CD14-positive monocyte (primary cell): Measurements from ENCODE around the gene DENND4A. TPM values are rescaled to one million over a fixed set of nuclear protein-coding genes. Genes with fewer than 3 reads are reported as not detected.
A peak's percentile ranks its signal among the peaks of the same experiment; 100 is the strongest.

Experiments
- DNase-seq, 3 donors: peaks; one replicate each; pipeline ENCODE4 v3.0.0-alpha.2; 2011 to 2022
- H2AFZ ChIP-seq: 2 replicates; pipeline ENCODE4 v1.6.0; 2012; ENCODE audit warnings: mild to moderate bottlenecking, low read depth, low read length, inconsistent platforms; ENCODE audit not compliant: insufficient read depth, poor library complexity, severe bottlenecking
- H3K27ac ChIP-seq, 2 donors: 1 replicate in 1 of 2; 2 replicates in 1 of 2; pipeline ENCODE4 v1.5.1; 2012 to 2013; ENCODE audit warnings: low read length in 2 of 2, control low read depth in 1 of 2, inconsistent platforms in 1 of 2, low read depth in 1 of 2, mild to moderate bottlenecking in 1 of 2
- H3K27me3 ChIP-seq, 2 donors: one replicate each; pipeline versions ENCODE4 v1.6.0 to v1.6.1; 2011 to 2013; ENCODE audit warnings: low read length in 2 of 2; ENCODE audit not compliant: control insufficient read depth in 2 of 2, insufficient read depth in 2 of 2
- H3K36me3 ChIP-seq, 2 donors: replicated peaks in 1 of 2; 1 replicate in 1 of 2; 2 replicates in 1 of 2; pipeline versions ENCODE4 v1.5.1 to v1.6.1; 2012 to 2013; ENCODE audit warnings: low read length in 2 of 2, control low read depth in 1 of 2, inconsistent platforms in 1 of 2, mild to moderate bottlenecking in 1 of 2; ENCODE audit not compliant: insufficient read depth in 2 of 2, control insufficient read depth in 1 of 2
- H3K4me1 ChIP-seq, 2 donors: 1 replicate in 1 of 2; 2 replicates in 1 of 2; pipeline versions ENCODE4 v1.5.1 to v1.6.1; 2012 to 2013; ENCODE audit warnings: low read length in 2 of 2, control low read depth in 1 of 2, inconsistent platforms in 1 of 2, mild to moderate bottlenecking in 1 of 2, moderate library complexity in 1 of 2; ENCODE audit not compliant: insufficient read depth in 2 of 2, control insufficient read depth in 1 of 2
- H3K4me2 ChIP-seq: replicated peaks from 2 replicates; pipeline ENCODE3; 2012; ENCODE audit warnings: low read length, moderate library complexity, mild to moderate bottlenecking; ENCODE audit not compliant: poor library complexity, severe bottlenecking; ENCODE audit errors: extremely low read depth
- H3K4me3 ChIP-seq, 3 experiments: fragments of 200-600 bp in 1 of 3; sonication (generic) in 1 of 3; replicated peaks in 1 of 3; 1 replicate in 2 of 3; 2 replicates in 1 of 3; pipeline ENCODE4 v1.5.1; 2011 to 2013; ENCODE audit warnings: low read length in 3 of 3, mild to moderate bottlenecking in 3 of 3, control low read depth in 2 of 3, low read depth in 2 of 3, inconsistent platforms in 1 of 3, moderate library complexity in 1 of 3
- H3K79me2 ChIP-seq: 2 replicates; pipeline ENCODE4 v1.6.0; 2012; ENCODE audit warnings: mild to moderate bottlenecking, control low read depth, inconsistent platforms, low read length, moderate library complexity; ENCODE audit not compliant: insufficient read depth
- H3K9ac ChIP-seq: 2 replicates; pipeline ENCODE4 v1.6.0; 2017; ENCODE audit warnings: low read length, mild to moderate bottlenecking; ENCODE audit not compliant: insufficient read depth, poor library complexity, severe bottlenecking
- H3K9me3 ChIP-seq, 2 donors: replicated peaks in 1 of 2; 1 replicate in 1 of 2; 2 replicates in 1 of 2; pipeline versions ENCODE4 v1.5.1 to v1.6.1; 2012 to 2013; ENCODE audit warnings: low read length in 2 of 2, control low read depth in 1 of 2; ENCODE audit not compliant: control insufficient read depth in 1 of 2, insufficient read depth in 1 of 2
- H4K20me1 ChIP-seq: 2 replicates; pipeline ENCODE4 v1.6.0; 2012; ENCODE audit warnings: mild to moderate bottlenecking, low read length, control low read depth, moderate library complexity; ENCODE audit not compliant: insufficient read depth
- H3K27ac Mint-ChIP-seq, 7 donors: one replicate each; pipeline ENCODE4 v1.8.0; 2020; ENCODE audit warnings: mild to moderate bottlenecking in 7 of 7, mixed read lengths in 7 of 7, moderate library complexity in 6 of 7, inconsistent platforms in 2 of 7
- H3K27me3 Mint-ChIP-seq, 3 donors: one replicate each; pipeline ENCODE4 v1.8.0; 2021 to 2022; ENCODE audit warnings: low read depth in 3 of 3, mild to moderate bottlenecking in 3 of 3, mixed read lengths in 3 of 3, moderate library complexity in 3 of 3, inconsistent platforms in 1 of 3
- H3K36me3 Mint-ChIP-seq, 2 donors: one replicate each; pipeline ENCODE4 v1.8.0; 2020; ENCODE audit warnings: mixed read lengths in 2 of 2, inconsistent platforms in 1 of 2, mild to moderate bottlenecking in 1 of 2
- H3K4me1 Mint-ChIP-seq: one replicate; pipeline ENCODE4 v1.8.0; 2020; ENCODE audit warnings: mild to moderate bottlenecking, mixed read lengths
- H3K4me3 Mint-ChIP-seq, 2 donors: one replicate each; pipeline ENCODE4 v1.8.0; 2020; ENCODE audit warnings: mild to moderate bottlenecking in 2 of 2, mixed read lengths in 2 of 2, moderate library complexity in 1 of 2
- H3K9me3 Mint-ChIP-seq, 7 donors: one replicate each; pipeline ENCODE4 v1.8.0; 2020 to 2022; ENCODE audit warnings: mixed read lengths in 7 of 7, mild to moderate bottlenecking in 6 of 7, moderate library complexity in 6 of 7, inconsistent platforms in 2 of 7
- CTCF ChIP-seq: fragments of 200-600 bp; IDR thresholded peaks from one replicate; pipeline ENCODE4 v1.8.0; 2022; ENCODE audit warnings: antibody characterized with exemption, mild to moderate bottlenecking
- WGBS: methylation state at CpG from one replicate; pipeline ENCODE4 v1.1.5; 2013; ENCODE audit warnings: missing lambda C conversion rate; ENCODE audit not compliant: insufficient coverage; 5-methylcytosine and 5-hydroxymethylcytosine counted together
- intact Hi-C, 2 donors: fragments of 100-400 bp; cut with micrococcal nuclease; formaldehyde crosslinking; loops; one replicate each; pipeline versions ENCODE4 v1.15.0 to v1.15.1; 2023
- polyA plus RNA-seq, 3 donors: library from polyadenylated mRNA; depleted of rRNA in 1 of 3; unstranded in 2 of 3; stranded (reverse) in 1 of 3; fragments of 300-500 nt in 2 of 3; fragments of >200 nt in 1 of 3; fragmentation: Illumina TruSeq in 2 of 3; gene quantifications; 1 replicate in 2 of 3; 2 replicates in 1 of 3; pipeline ENCODE4 v1.2.3, GENCODE V29; 2012 to 2021

The DENND4A gene
- polyA plus RNA-seq, 3 donors, result 4.6 to 11.0 (median 6.9) TPM

GRCh38 chr15:65789759-65790425, 2.2 kb downstream of the DENND4A start:
- peaks cover 0 to 3% of the 10 kb centered on the region in 2 donors for H3K36me3 ChIP-seq
- H3K4me1 Mint-ChIP-seq, result peaks cover 42% of the 10 kb centered on the region
- peak overlapping the region; percentile 12 to 87 (median 64) for H3K27ac Mint-ChIP-seq
- intact Hi-C loops, result loop anchor here (5.0 kb wide), 2 partner anchors 37 to 42 kb away; no protein-coding TSS in a partner anchor
- TF ChIP-seq CTCF, result no peak
- peak overlapping the region in 2 of 3 experiments; percentile 86 to 92 for H3K4me3 ChIP-seq
- peak overlapping the region; percentile 84 for H3K4me2 ChIP-seq
- H3K27me3 ChIP-seq, result no peaks in the 10 kb centered on the region
- no peak overlapping the region for H2AFZ ChIP-seq
- DNase-seq, result no peak
- H3K4me3 Mint-ChIP-seq, result peak overlapping the region; percentile 55 to 75
- H3K27me3 Mint-ChIP-seq, result no peaks in the 10 kb centered on the region
- no peak overlapping the region for H3K9ac ChIP-seq
- peaks cover 0 to 3% of the 10 kb centered on the region in 2 donors for H3K36me3 Mint-ChIP-seq
- H3K27ac ChIP-seq, result peak overlapping the region in 1 of 2 donors; percentile 90
- H3K9me3 Mint-ChIP-seq, result peaks cover 0 to 2% (median 0%) of the 10 kb centered on the region in 7 donors
- no peaks in the 10 kb centered on the region for H3K9me3 ChIP-seq
- peaks cover 84% of the 10 kb centered on the region for H3K79me2 ChIP-seq
- 100% methylated on average over 2 of the region's 10 CpGs for WGBS
- peaks cover 28% of the 10 kb centered on the region for H4K20me1 ChIP-seq
- peaks cover 43 to 48% of the 10 kb centered on the region in 2 donors for H3K4me1 ChIP-seq

- Mint-ChIP-seq H3K9me3 (peaks cover 0 to 2% (median 0%) of the 10 kb centered on the region in 7 donors), H3K36me3 (peaks cover 2 to 5% of the 10 kb centered on the region in 2 donors), H3K4me3 (no peak overlapping the region), H3K27me3 (no peaks in the 10 kb centered on the region), H3K4me1 (peaks cover 42% of the 10 kb centered on the region), H3K27ac (peak overlapping the region in 4 of 7 donors; percentile 12 to 71 (median 32))
- no peak overlapping the region for H2AFZ ChIP-seq
- no peak overlapping the region for H3K27ac ChIP-seq
- no peak for TF ChIP-seq CTCF
- H3K4me3 ChIP-seq, result no peak overlapping the region
- H3K27me3 ChIP-seq, result no peaks in the 10 kb centered on the region
- H3K36me3 ChIP-seq, result peaks cover 0 to 8% of the 10 kb centered on the region in 2 donors
- H3K4me2 ChIP-seq, result no peak overlapping the region
- H4K20me1 ChIP-seq, result peaks cover 34% of the 10 kb centered on the region
- DNase-seq, result no peak
- intact Hi-C loops, result no loop called here
- no peaks in the 10 kb centered on the region for H3K9me3 ChIP-seq
- H3K4me1 ChIP-seq, result peaks cover 43 to 48% of the 10 kb centered on the region in 2 donors
- no peak overlapping the region for H3K9ac ChIP-seq
- H3K79me2 ChIP-seq, result peaks cover 92% of the 10 kb centered on the region
- 86% methylated on average over 1 of the region's 3 CpGs for WGBS
Observed at GRCh38 chr15:65789105-65789504, 3.0 kb downstream of the DENND4A start.
